ENCODE results near the gene OR10X1.

- TF ChIP-seq CTCF (IDR thresholded peaks at IDR 0.05): no peak
- no peak for TF ChIP-seq POLR2A (IDR thresholded peaks at IDR 0.05)
- no peak for TF ChIP-seq EP300 (IDR thresholded peaks at IDR 0.05)
Measured at GRCh38 chr1:158600735-158601134, 21.0 kb upstream of the OR10X1 start.

Measured in tibial nerve (tissue), 4 donors.